ENCODE measurements around the gene AKAP8. TPM values are rescaled to one million over a fixed set of nuclear protein-coding genes. Genes with fewer than 3 reads are reported as not detected.
"Not testable (repeated sequence)": the region's sequence is repeated elsewhere in the genome, so short reads cannot be mapped to it uniquely, and the experiment has no call there.

Gene AKAP8
- total RNA-seq, 1 donor from 2014 or later: 55.4 TPM

GRCh38 chr19:15398501-15399233 is 19.1 kb upstream of the AKAP8 start:
- Mint-ChIP-seq H3K9me3 (no peaks in the 10 kb centered on the region), H3K36me3 (ENCODE audit: low read depth) (peaks cover 53% of the 10 kb centered on the region), H3K27me3 (no peaks in the 10 kb centered on the region), H3K27ac (no peak overlapping the region), H3K4me1 (no peaks in the 10 kb centered on the region), H3K4me3 (no peak overlapping the region)
- intact Hi-C loops (cut with micrococcal nuclease): no loop called here
- no peak for DNase-seq

- H3K4me3 Mint-ChIP-seq: no peak overlapping the region
- intact Hi-C loops (cut with micrococcal nuclease): no loop called here
- peaks cover 54% of the 10 kb centered on the region for H3K36me3 Mint-ChIP-seq (ENCODE audit: low read depth)
- H3K27ac Mint-ChIP-seq: no peak overlapping the region
- H3K4me1 Mint-ChIP-seq: no peaks in the 10 kb centered on the region
- no peaks in the 10 kb centered on the region for H3K9me3 Mint-ChIP-seq
- no peak for DNase-seq
- no peaks in the 10 kb centered on the region for H3K27me3 Mint-ChIP-seq
These were observed 18.2 kb upstream of the AKAP8 start for GRCh38 chr19:15397782-15398181.

GRCh38 chr19:15397236-15397635 is 17.6 kb upstream of the AKAP8 start:
- Mint-ChIP-seq H3K36me3 (ENCODE audit: low read depth) (peaks cover 55% of the 10 kb centered on the region), H3K9me3 (no peaks in the 10 kb centered on the region), H3K4me3 (no peak overlapping the region), H3K27me3 (no peaks in the 10 kb centered on the region), H3K4me1 (no peaks in the 10 kb centered on the region), H3K27ac (no peak overlapping the region)
- DNase-seq: no peak
- intact Hi-C loops (cut with micrococcal nuclease): no loop called here

GRCh38 chr19:15396436-15396835 is 16.8 kb upstream of the AKAP8 start:
- DNase-seq: no peak
- Mint-ChIP-seq H3K9me3 (no peaks in the 10 kb centered on the region), H3K27ac (peak overlapping the region; percentile 2), H3K4me1 (no peaks in the 10 kb centered on the region), H3K36me3 (ENCODE audit: low read depth) (peaks cover 55% of the 10 kb centered on the region), H3K4me3 (no peak overlapping the region), H3K27me3 (no peaks in the 10 kb centered on the region)
- intact Hi-C loops (cut with micrococcal nuclease): no loop called here

GRCh38 chr19:15395251-15395650 is 15.7 kb upstream of the AKAP8 start:
- H3K4me3 Mint-ChIP-seq; H3K27me3 Mint-ChIP-seq; DNase-seq; H3K9me3 Mint-ChIP-seq; H3K4me1 Mint-ChIP-seq; intact Hi-C loops (cut with micrococcal nuclease): not testable (repeated sequence)
- Mint-ChIP-seq H3K36me3 (ENCODE audit: low read depth) (peaks cover 59% of the 10 kb centered on the region), H3K27ac (peak overlapping the region; percentile 70)

- H3K9me3 Mint-ChIP-seq: no peaks in the 10 kb centered on the region
- H3K4me1 Mint-ChIP-seq: no peaks in the 10 kb centered on the region
- peaks cover 59% of the 10 kb centered on the region for H3K36me3 Mint-ChIP-seq (ENCODE audit: low read depth)
- intact Hi-C loops (cut with micrococcal nuclease): no loop called here
- H3K4me3 Mint-ChIP-seq: no peak overlapping the region
- no peaks in the 10 kb centered on the region for H3K27me3 Mint-ChIP-seq
- DNase-seq: no peak
- H3K27ac Mint-ChIP-seq: no peak overlapping the region
These were observed 14.8 kb upstream of the AKAP8 start for GRCh38 chr19:15394426-15394825.

- DNase-seq: no peak
- intact Hi-C loops (cut with micrococcal nuclease): no loop called here
- Mint-ChIP-seq H3K27me3 (no peaks in the 10 kb centered on the region), H3K4me3 (no peak overlapping the region), H3K4me1 (no peaks in the 10 kb centered on the region), H3K27ac (no peak overlapping the region), H3K36me3 (ENCODE audit: low read depth) (peaks cover 61% of the 10 kb centered on the region), H3K9me3 (no peaks in the 10 kb centered on the region)
These were observed 14.4 kb upstream of the AKAP8 start for GRCh38 chr19:15393963-15394362.

GRCh38 chr19:15390814-15391213 is 11.2 kb upstream of the AKAP8 start:
- Mint-ChIP-seq H3K4me1 (no peaks in the 10 kb centered on the region), H3K27me3 (no peaks in the 10 kb centered on the region), H3K27ac (no peak overlapping the region), H3K9me3 (no peaks in the 10 kb centered on the region), H3K36me3 (ENCODE audit: low read depth) (peaks cover 42% of the 10 kb centered on the region), H3K4me3 (no peak overlapping the region)
- DNase-seq: no peak
- intact Hi-C loops (cut with micrococcal nuclease): no loop called here

GRCh38 chr19:15381864-15382263 is 2.3 kb upstream of the AKAP8 start:
- H3K9me3 Mint-ChIP-seq: no peaks in the 10 kb centered on the region
- no peak for DNase-seq
- H3K4me3 Mint-ChIP-seq: peak overlapping the region; percentile 19
- peaks cover 30% of the 10 kb centered on the region for H3K4me1 Mint-ChIP-seq
- peak overlapping the region; percentile 31 for H3K27ac Mint-ChIP-seq
- H3K27me3 Mint-ChIP-seq: peaks cover 2% of the 10 kb centered on the region
- H3K36me3 Mint-ChIP-seq (ENCODE audit: low read depth): peaks cover 15% of the 10 kb centered on the region
- intact Hi-C loops (cut with micrococcal nuclease): no loop called here

GRCh38 chr19:15381429-15381828 is 1.8 kb upstream of the AKAP8 start:
- peak overlapping the region; percentile 19 for H3K4me3 Mint-ChIP-seq
- H3K4me1 Mint-ChIP-seq: peaks cover 33% of the 10 kb centered on the region
- no peaks in the 10 kb centered on the region for H3K9me3 Mint-ChIP-seq
- DNase-seq: no peak
- H3K36me3 Mint-ChIP-seq (ENCODE audit: low read depth): peaks cover 17% of the 10 kb centered on the region
- H3K27me3 Mint-ChIP-seq: peaks cover 2% of the 10 kb centered on the region
- peak overlapping the region; percentile 31 for H3K27ac Mint-ChIP-seq
- intact Hi-C loops (cut with micrococcal nuclease): no loop called here

GRCh38 chr19:15379999-15380647 is 536 bp upstream of the AKAP8 start:
- Mint-ChIP-seq H3K9me3 (no peaks in the 10 kb centered on the region), H3K4me1 (peaks cover 33% of the 10 kb centered on the region), H3K4me3 (peak overlapping the region; percentile 86), H3K27me3 (peaks cover 2% of the 10 kb centered on the region), H3K27ac (peak overlapping the region; percentile 100), H3K36me3 (ENCODE audit: low read depth) (peaks cover 15% of the 10 kb centered on the region)
- DNase-seq: no peak
- intact Hi-C loops (cut with micrococcal nuclease): loop anchor here (1.0 to 5.0 kb wide), 6 partner anchors 39 to 255 kb away; partner anchors contain the start of gene BRD4

GRCh38 chr19:15378534-15379082 is 979 bp downstream of the AKAP8 start:
- H3K9me3 Mint-ChIP-seq: no peaks in the 10 kb centered on the region
- H3K4me3 Mint-ChIP-seq: peak overlapping the region; percentile 86
- H3K27me3 Mint-ChIP-seq: peaks cover 2% of the 10 kb centered on the region
- intact Hi-C loops (cut with micrococcal nuclease): loop anchor here (1.0 to 5.0 kb wide), 7 partner anchors 41 to 253 kb away; partner anchors contain the start of gene BRD4
- H3K27ac Mint-ChIP-seq: peak overlapping the region; percentile 95
- peaks cover 23% of the 10 kb centered on the region for H3K36me3 Mint-ChIP-seq (ENCODE audit: low read depth)
- peaks cover 35% of the 10 kb centered on the region for H3K4me1 Mint-ChIP-seq
- peak; percentile 87 for DNase-seq

GRCh38 chr19:15374796-15375440 is 4.7 kb downstream of the AKAP8 start:
- H3K27ac Mint-ChIP-seq: no peak overlapping the region
- peaks cover 2% of the 10 kb centered on the region for H3K27me3 Mint-ChIP-seq
- peaks cover 25% of the 10 kb centered on the region for H3K4me1 Mint-ChIP-seq
- no peak overlapping the region for H3K4me3 Mint-ChIP-seq
- intact Hi-C loops (cut with micrococcal nuclease): loop anchor here (5.0 kb wide), 2 partner anchors 43 to 83 kb away; partner anchors contain the start of gene BRD4
- H3K36me3 Mint-ChIP-seq (ENCODE audit: low read depth): peaks cover 36% of the 10 kb centered on the region
- no peak for DNase-seq
- H3K9me3 Mint-ChIP-seq: no peaks in the 10 kb centered on the region
